ENCODE data around the gene OSBP2.

DNA sequence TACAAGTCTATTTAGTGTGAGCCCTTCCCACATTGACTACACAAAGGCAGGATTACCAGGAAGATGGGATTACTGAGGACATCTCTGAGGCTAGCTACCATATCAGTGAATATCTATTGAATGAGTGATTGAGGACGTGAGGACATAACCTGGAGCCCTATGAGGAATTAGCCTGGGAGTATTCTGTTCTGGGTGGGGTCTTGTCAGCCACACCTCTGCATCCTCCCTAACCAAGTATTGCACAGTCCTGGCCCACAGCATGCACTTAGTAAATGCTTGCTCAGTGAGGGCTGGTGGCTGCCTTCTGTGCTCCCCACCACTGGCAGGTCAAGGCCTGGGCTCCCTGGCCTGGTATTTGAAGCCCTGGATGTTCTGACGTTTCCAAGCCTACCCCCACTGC is 41.8 kb upstream of the OSBP2 start:
- no peak for TF ChIP-seq SMC3 (IDR thresholded peaks at IDR 0.05; ENCODE audit: borderline replicate concordance, low read length)
- TF ChIP-seq, protein P1, sequence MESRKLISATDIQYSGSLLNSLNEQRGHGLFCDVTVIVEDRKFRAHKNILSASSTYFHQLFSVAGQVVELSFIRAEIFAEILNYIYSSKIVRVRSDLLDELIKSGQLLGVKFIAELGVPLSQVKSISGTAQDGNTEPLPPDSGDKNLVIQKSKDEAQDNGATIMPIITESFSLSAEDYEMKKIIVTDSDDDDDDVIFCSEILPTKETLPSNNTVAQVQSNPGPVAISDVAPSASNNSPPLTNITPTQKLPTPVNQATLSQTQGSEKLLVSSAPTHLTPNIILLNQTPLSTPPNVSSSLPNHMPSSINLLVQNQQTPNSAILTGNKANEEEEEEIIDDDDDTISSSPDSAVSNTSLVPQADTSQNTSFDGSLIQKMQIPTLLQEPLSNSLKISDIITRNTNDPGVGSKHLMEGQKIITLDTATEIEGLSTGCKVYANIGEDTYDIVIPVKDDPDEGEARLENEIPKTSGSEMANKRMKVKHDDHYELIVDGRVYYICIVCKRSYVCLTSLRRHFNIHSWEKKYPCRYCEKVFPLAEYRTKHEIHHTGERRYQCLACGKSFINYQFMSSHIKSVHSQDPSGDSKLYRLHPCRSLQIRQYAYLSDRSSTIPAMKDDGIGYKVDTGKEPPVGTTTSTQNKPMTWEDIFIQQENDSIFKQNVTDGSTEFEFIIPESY (IDR thresholded peaks at IDR 0.05): no peak
- no peak for TF ChIP-seq SP1 (IDR thresholded peaks at IDR 0.05; ENCODE audit: low read depth, low read length)
- TF ChIP-seq POLR2A (IDR thresholded peaks at IDR 0.05; ENCODE audit: low read depth, low read length): no peak
- TF ChIP-seq EP300 (IDR thresholded peaks at IDR 0.05; ENCODE audit: borderline replicate concordance in 1 of 2, control insufficient read depth in 1 of 2, low read depth in 2 of 2, low read length in 2 of 2): no peak
- TF ChIP-seq RELA (IDR thresholded peaks at IDR 0.05; ENCODE audit: borderline replicate concordance, partially characterized antibody): no peak
- TF ChIP-seq MTA2 (IDR thresholded peaks at IDR 0.05; ENCODE audit: low read depth): no peak
- no peak for TF ChIP-seq SRF (IDR thresholded peaks at IDR 0.05; ENCODE audit: low read depth in 2 of 2, low read length in 2 of 2)
- TF ChIP-seq, protein P2, sequence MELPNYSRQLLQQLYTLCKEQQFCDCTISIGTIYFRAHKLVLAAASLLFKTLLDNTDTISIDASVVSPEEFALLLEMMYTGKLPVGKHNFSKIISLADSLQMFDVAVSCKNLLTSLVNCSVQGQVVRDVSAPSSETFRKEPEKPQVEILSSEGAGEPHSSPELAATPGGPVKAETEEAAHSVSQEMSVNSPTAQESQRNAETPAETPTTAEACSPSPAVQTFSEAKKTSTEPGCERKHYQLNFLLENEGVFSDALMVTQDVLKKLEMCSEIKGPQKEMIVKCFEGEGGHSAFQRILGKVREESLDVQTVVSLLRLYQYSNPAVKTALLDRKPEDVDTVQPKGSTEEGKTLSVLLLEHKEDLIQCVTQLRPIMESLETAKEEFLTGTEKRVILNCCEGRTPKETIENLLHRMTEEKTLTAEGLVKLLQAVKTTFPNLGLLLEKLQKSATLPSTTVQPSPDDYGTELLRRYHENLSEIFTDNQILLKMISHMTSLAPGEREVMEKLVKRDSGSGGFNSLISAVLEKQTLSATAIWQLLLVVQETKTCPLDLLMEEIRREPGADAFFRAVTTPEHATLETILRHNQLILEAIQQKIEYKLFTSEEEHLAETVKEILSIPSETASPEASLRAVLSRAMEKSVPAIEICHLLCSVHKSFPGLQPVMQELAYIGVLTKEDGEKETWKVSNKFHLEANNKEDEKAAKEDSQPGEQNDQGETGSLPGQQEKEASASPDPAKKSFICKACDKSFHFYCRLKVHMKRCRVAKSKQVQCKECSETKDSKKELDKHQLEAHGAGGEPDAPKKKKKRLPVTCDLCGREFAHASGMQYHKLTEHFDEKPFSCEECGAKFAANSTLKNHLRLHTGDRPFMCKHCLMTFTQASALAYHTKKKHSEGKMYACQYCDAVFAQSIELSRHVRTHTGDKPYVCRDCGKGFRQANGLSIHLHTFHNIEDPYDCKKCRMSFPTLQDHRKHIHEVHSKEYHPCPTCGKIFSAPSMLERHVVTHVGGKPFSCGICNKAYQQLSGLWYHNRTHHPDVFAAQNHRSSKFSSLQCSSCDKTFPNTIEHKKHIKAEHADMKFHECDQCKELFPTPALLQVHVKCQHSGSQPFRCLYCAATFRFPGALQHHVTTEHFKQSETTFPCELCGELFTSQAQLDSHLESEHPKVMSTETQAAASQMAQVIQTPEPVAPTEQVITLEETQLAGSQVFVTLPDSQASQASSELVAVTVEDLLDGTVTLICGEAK (IDR thresholded peaks at IDR 0.05; ENCODE audit: borderline replicate concordance): no peak
- TF ChIP-seq, protein P3, sequence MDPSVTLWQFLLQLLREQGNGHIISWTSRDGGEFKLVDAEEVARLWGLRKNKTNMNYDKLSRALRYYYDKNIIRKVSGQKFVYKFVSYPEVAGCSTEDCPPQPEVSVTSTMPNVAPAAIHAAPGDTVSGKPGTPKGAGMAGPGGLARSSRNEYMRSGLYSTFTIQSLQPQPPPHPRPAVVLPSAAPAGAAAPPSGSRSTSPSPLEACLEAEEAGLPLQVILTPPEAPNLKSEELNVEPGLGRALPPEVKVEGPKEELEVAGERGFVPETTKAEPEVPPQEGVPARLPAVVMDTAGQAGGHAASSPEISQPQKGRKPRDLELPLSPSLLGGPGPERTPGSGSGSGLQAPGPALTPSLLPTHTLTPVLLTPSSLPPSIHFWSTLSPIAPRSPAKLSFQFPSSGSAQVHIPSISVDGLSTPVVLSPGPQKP (IDR thresholded peaks at IDR 0.05; ENCODE audit: low read depth, low read length): no peak
- TF ChIP-seq, protein P4, sequence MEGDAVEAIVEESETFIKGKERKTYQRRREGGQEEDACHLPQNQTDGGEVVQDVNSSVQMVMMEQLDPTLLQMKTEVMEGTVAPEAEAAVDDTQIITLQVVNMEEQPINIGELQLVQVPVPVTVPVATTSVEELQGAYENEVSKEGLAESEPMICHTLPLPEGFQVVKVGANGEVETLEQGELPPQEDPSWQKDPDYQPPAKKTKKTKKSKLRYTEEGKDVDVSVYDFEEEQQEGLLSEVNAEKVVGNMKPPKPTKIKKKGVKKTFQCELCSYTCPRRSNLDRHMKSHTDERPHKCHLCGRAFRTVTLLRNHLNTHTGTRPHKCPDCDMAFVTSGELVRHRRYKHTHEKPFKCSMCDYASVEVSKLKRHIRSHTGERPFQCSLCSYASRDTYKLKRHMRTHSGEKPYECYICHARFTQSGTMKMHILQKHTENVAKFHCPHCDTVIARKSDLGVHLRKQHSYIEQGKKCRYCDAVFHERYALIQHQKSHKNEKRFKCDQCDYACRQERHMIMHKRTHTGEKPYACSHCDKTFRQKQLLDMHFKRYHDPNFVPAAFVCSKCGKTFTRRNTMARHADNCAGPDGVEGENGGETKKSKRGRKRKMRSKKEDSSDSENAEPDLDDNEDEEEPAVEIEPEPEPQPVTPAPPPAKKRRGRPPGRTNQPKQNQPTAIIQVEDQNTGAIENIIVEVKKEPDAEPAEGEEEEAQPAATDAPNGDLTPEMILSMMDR (IDR thresholded peaks at IDR 0.05 in 2 of 3, conservative IDR thresholded peaks at IDR 0.05 in 1 of 3; ENCODE audit: control insufficient read depth in 2 of 3, extremely low read depth in 1 of 3, insufficient read depth in 1 of 3, low read depth in 3 of 3, low read length in 3 of 3): no peak
- TF ChIP-seq SIX5 (IDR thresholded peaks at IDR 0.05; ENCODE audit: low read depth, low read length, severe bottlenecking): no peak
